HepG2 (cell line): ENCODE data around the gene ALOXE3. TPM values are rescaled to one million over a fixed set of nuclear protein-coding genes. Genes with fewer than 3 reads are reported as not detected.

Experiments used
- ATAC-seq: fragments of 200-7000 bp; cut with Tn5 transposase; 3 replicates; pipeline ENCODE4 v1.9.1; 2020; ENCODE audit warnings: mild to moderate bottlenecking, moderate library complexity
- BruUV-seq: library from RNA; stranded (reverse); fragments of 400-500 nt; replicated peaks from 2 replicates; lab custom pipeline; 2021; lab: Mats Ljungman, UMichigan
- CTCF ChIA-PET: fragments of 300-600 bp; formaldehyde crosslinking; extraction: SDS; loops from one replicate; lab custom pipeline; 2021; ENCODE audit warnings: low total read pairs, inconsistent platforms, low intra/inter-chr PET ratio; lab: Yijun Ruan, JAX
- POLR2A ChIA-PET: fragments of 350-600 bp; sonication (Branson Sonifier 250); formaldehyde crosslinking; loops from one replicate; lab custom pipeline; 2020; ENCODE audit warnings: antibody characterized with exemption, inconsistent platforms; lab: Yijun Ruan, JAX
- DNase-seq: peaks from one replicate; pipeline ENCODE4 v3.0.0-alpha.2; 2015; ENCODE audit warnings: low spot score
- FAIRE-seq: peaks from 3 replicates; lab custom pipeline; 2011; peaks lifted over from hg19 to GRCh38; lab: Jason Lieb, UNC
- H2AFZ ChIP-seq: one replicate; pipeline ENCODE4 v1.6.1; 2011; ENCODE audit warnings: low read length, inconsistent platforms
- H3K27ac ChIP-seq: fragments of 300-600 bp; 3 replicates; pipeline ENCODE4 v1.8.0; 2011; ENCODE audit warnings: mixed run types, mild to moderate bottlenecking, mixed read lengths, low read length, inconsistent platforms; ENCODE audit not compliant: insufficient read depth; ENCODE audit errors: extremely low read length
- H3K27me3 ChIP-seq, 2 experiments: fragments of 200-600 bp in 1 of 2; 2 replicates in 1 of 2; 3 replicates in 1 of 2; pipeline versions ENCODE4 v1.6.0 to v1.8.0; 2011; ENCODE audit warnings: low read length in 2 of 2, mild to moderate bottlenecking in 2 of 2, moderate library complexity in 2 of 2, inconsistent platforms in 1 of 2; ENCODE audit not compliant: insufficient read depth in 2 of 2, control insufficient read depth in 1 of 2
- H3K36me3 ChIP-seq, 2 experiments: fragments of 200-600 bp in 1 of 2; replicated peaks in 1 of 2; 2 replicates in 1 of 2; 3 replicates in 1 of 2; pipeline versions ENCODE4 v1.5.1 to v1.8.0; 2011; ENCODE audit warnings: low read length in 2 of 2, inconsistent platforms in 1 of 2; ENCODE audit not compliant: insufficient read depth in 2 of 2, control insufficient read depth in 1 of 2
- H3K4me1 ChIP-seq: 2 replicates; pipeline ENCODE4 v1.5.1; 2012; ENCODE audit warnings: low read length, inconsistent platforms; ENCODE audit not compliant: insufficient read depth
- H3K4me2 ChIP-seq: 2 replicates; pipeline ENCODE4 v1.6.0; 2011; ENCODE audit warnings: low read depth, low read length, inconsistent platforms
- H3K4me3 ChIP-seq, 3 experiments: fragments of 200-600 bp in 1 of 3; sonication (generic), shearing (Covaris generic) in 1 of 3; replicated peaks in 1 of 3; 2 replicates each; pipeline ENCODE4 v1.5.1; 2011 to 2016; ENCODE audit warnings: low read length in 3 of 3, inconsistent platforms in 2 of 3, low read depth in 2 of 3, mild to moderate bottlenecking in 2 of 3, control low read depth in 1 of 3, mixed read lengths in 1 of 3; ENCODE audit not compliant: insufficient read depth in 1 of 3
- H3K79me2 ChIP-seq: one replicate; pipeline ENCODE4 v1.6.1; 2011; ENCODE audit warnings: low read length, inconsistent platforms; ENCODE audit not compliant: insufficient read depth
- H3K9ac ChIP-seq: 2 replicates; pipeline ENCODE4 v1.6.0; 2011; ENCODE audit warnings: mild to moderate bottlenecking, low read depth, low read length, inconsistent platforms; ENCODE audit not compliant: insufficient read depth
- H3K9me3 ChIP-seq: 2 replicates; pipeline ENCODE4 v1.5.1; 2012; ENCODE audit warnings: mild to moderate bottlenecking, low read length
- H4K20me1 ChIP-seq: 2 replicates; pipeline ENCODE4 v1.6.0; 2011; ENCODE audit warnings: inconsistent platforms, mild to moderate bottlenecking, low read length, moderate library complexity; ENCODE audit not compliant: insufficient read depth
- CCAR2 ChIP-seq: fragments of 200-400 bp; formaldehyde crosslinking; optimal IDR thresholded peaks from 2 replicates; pipeline ENCODE3; 2018; ENCODE audit warnings: low read depth, mild to moderate bottlenecking, low read length, moderate library complexity
- FOXA1 ChIP-seq, 2 experiments: fragments of 450-650 bp in 1 of 2; sonication (generic) in 1 of 2; formaldehyde crosslinking in 1 of 2; IDR thresholded peaks; 2 replicates each; pipeline versions ENCODE4 v1.4.0 to v1.6.1; 2016 to 2020; ENCODE audit warnings: missing genetic modification reagents in 1 of 2
- HCFC1 ChIP-seq: fragments of 150-350 bp; IDR thresholded peaks from 2 replicates; pipeline ENCODE4 v1.6.1; 2014; ENCODE audit warnings: low read depth, low read length
- ISX ChIP-seq: sonication (generic); formaldehyde crosslinking; conservative IDR thresholded peaks from 2 replicates; pipeline ENCODE4 v1.5.0; 2020; ENCODE audit warnings: missing genetic modification reagents
- LCORL ChIP-seq, 2 experiments: fragments of 450-650 bp in 1 of 2; sonication (generic) in 1 of 2; formaldehyde crosslinking in 1 of 2; IDR thresholded peaks; 2 replicates each; pipeline versions ENCODE4 v1.5.0 to v1.6.1; 2017 to 2020; ENCODE audit warnings: antibody characterized with exemption in 1 of 2, missing genetic modification reagents in 1 of 2
- RBM22 ChIP-seq: fragments of 200-400 bp; formaldehyde crosslinking; optimal IDR thresholded peaks from 2 replicates; pipeline ENCODE3; 2017; ENCODE audit warnings: mild to moderate bottlenecking, low read length, moderate library complexity
- SNAPC2 ChIP-seq: sonication (generic); formaldehyde crosslinking; IDR thresholded peaks from 2 replicates; pipeline ENCODE4 v1.8.1; 2022; ENCODE audit warnings: mild to moderate bottlenecking, missing genetic modification reagents
- STAG1 ChIP-seq: sonication (generic); formaldehyde crosslinking; IDR thresholded peaks from 2 replicates; pipeline ENCODE4 v1.4.0; 2020; ENCODE audit warnings: missing genetic modification reagents
- TSC22D2 ChIP-seq: sonication (generic); formaldehyde crosslinking; IDR thresholded peaks from 2 replicates; pipeline ENCODE4 v1.5.1; 2020; ENCODE audit warnings: missing genetic modification reagents, mild to moderate bottlenecking, borderline replicate concordance
- ZBTB7A ChIP-seq: sonication (generic); formaldehyde crosslinking; IDR thresholded peaks from 2 replicates; pipeline ENCODE4 v1.8.0; 2022; ENCODE audit warnings: mild to moderate bottlenecking, missing genetic modification reagents
- ZC3H13 ChIP-seq: sonication (generic); formaldehyde crosslinking; IDR thresholded peaks from 2 replicates; pipeline ENCODE4 v1.8.1; 2023; ENCODE audit warnings: mild to moderate bottlenecking, missing genetic modification reagents, moderate library complexity
- ZNF251 ChIP-seq: sonication (generic); formaldehyde crosslinking; IDR thresholded peaks from 2 replicates; pipeline ENCODE4 v1.9.0; 2021; ENCODE audit warnings: mild to moderate bottlenecking, missing genetic modification reagents
- ZNF263 ChIP-seq: sonication (generic); formaldehyde crosslinking; IDR thresholded peaks from 2 replicates; pipeline ENCODE4 v1.4.0; 2020; ENCODE audit warnings: missing genetic modification reagents
- ZNF619 ChIP-seq: sonication (generic); formaldehyde crosslinking; IDR thresholded peaks from 2 replicates; pipeline ENCODE4 v1.4.0; 2020; ENCODE audit warnings: mild to moderate bottlenecking, missing genetic modification reagents
- WGBS: methylation state at CpG from one replicate; pipeline ENCODE4 v1.1.6; 2017; ENCODE audit warnings: low lambda C conversion rate; 5-methylcytosine and 5-hydroxymethylcytosine counted together
- in situ Hi-C: cut with HindIII; loops from 2 replicates; pipeline ENCODE4 v1.10.0; 2017; ENCODE audit warnings: low pct_unique_long_range_greater_than_20kb; ENCODE audit not compliant: extremely low pct_ligation_motif_present
- intact Hi-C: fragments of 100-400 bp; cut with micrococcal nuclease; formaldehyde crosslinking; loops from one replicate; pipeline ENCODE4 v1.10.0; 2022; ENCODE audit not compliant: unreplicated experiment
- polyA plus RNA-seq, 8 experiments: library from polyadenylated mRNA; depleted of rRNA in 3 of 8; stranded (reverse) in 7 of 8; unstranded in 1 of 8; fragments of >200 nt; fragmentation: Illumina TruSeq in 4 of 8; extraction: Trizol in 4 of 8; gene quantifications; 2 replicates each; pipeline versions ENCODE4 v1.2.1 to v1.2.3, GENCODE V29; 2011 to 2016; ENCODE audit warnings: low read depth in 4 of 8, missing spikeins in 1 of 8, mixed read lengths in 1 of 8; ENCODE audit not compliant: insufficient read depth in 1 of 8
- total RNA-seq, 5 experiments: library from RNA; depleted of rRNA; stranded (reverse); fragments of >200 nt; fragmentation: Illumina TruSeq; extraction: Trizol; gene quantifications; 2 replicates each; pipeline ENCODE4 v1.2.3, GENCODE V29; 2016; ENCODE audit warnings: low read depth in 1 of 5
- TF ChIP-seq, protein P1 (sequence below): sonication (generic); formaldehyde crosslinking; conservative IDR thresholded peaks from 2 replicates; pipeline ENCODE4 v1.8.0; 2022; ENCODE audit warnings: low read depth, missing genetic modification reagents
- TF ChIP-seq, protein P2 (sequence below): sonication (generic); formaldehyde crosslinking; IDR thresholded peaks from 2 replicates; pipeline ENCODE4 v1.8.1; 2023; ENCODE audit warnings: mild to moderate bottlenecking, moderate library complexity, missing genetic modification reagents

ALOXE3 gene
- total and polyA plus RNA-seq, 2 of the 13 experiments (the other 11 are each of a cell fraction or from before 2014, with no cell fraction given): 0.07 TPM; not detected in 1

DNA sequence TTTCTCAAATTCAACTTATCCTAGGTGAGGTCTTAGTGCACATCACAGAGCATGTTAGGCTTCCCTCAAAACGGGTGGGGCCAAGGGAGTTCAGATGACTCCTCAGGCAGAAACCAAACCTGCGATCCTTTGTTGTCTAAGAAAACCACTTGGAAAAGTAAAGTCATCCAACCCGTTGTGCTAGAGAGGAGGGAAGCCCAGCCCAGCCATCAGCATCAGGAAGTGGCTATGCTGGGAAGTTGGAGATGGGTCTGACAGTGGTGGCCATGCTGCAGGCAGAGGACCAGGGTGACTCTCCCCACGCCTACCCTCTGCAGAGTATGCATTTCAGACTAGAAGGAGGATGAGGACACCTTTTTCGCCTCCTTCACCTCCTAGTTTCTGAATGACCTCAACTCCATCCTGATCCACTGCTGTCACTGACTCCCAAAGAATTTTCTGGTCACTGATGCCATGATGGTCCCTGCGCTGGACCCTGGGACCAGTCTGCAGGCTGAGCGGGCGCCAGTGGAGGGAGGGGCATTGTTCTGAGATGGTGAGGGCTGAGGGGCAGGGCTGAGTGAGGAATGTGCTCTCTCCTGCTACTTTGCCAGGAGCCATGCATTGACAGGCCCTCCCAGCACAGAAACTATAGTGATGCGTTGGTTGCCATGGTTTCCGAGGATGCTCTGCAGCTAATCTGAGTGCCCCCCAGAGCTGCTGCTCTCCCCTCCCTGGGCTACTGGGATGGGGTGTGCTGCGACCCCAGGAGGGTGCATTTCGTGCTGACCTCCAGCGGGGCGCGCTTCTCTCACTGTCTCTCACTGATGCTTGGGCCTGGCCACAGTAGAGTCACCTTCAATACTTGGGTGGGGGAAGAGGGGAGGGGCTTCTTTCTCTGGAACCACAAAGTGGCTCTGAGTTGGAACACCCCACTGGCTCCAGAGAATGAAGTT, 51.2 kb downstream of the ALOXE3 start (continued):
- TF ChIP-seq CCAR2: no peak
- TF ChIP-seq HCFC1: no peak
- TF ChIP-seq ZNF251 (CRISPR knock-in tag): no peak

DNA sequence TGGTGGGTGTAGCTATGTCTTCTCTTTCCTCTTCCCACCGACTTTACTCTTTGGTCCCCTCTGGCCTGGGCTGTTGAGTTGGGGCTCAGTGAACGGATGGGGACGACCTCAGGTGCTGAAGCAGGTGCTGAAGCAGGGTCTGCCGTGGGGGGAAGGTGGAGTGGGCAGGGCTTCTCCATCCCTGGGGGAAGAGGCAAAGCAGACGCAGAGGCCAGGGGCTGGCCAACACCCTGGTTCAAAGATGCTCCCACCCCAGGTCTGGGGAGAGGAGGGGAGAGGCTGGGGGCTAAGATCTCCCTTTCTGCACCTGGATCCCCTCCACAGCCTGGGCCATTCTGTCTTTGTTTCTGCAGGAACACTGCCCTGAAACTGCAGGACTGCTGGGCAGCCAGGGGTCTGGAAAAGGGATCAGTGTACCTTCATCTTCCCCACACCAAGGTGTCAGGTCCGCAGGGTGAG, 53.7 kb downstream of the ALOXE3 start:
- Histone ChIP-seq H3K4me2 (no peak overlapping the region), H3K9ac (no peak overlapping the region), H3K27me3 (peaks cover 6 to 24% of the 10 kb centered on the region in 2 experiments; a peak in 4 of 5 replicates), H3K9me3 (no peaks in the 10 kb centered on the region), H4K20me1 (peaks cover 40% of the 10 kb centered on the region), H3K36me3 (no peaks in the 10 kb centered on the region), H3K4me3 (no peak overlapping the region), H3K4me1 (peaks cover 5% of the 10 kb centered on the region; the same call in 1 of the 2 replicates), H3K27ac (no peak overlapping the region), H2AFZ (no peak overlapping the region), H3K79me2 (no peaks in the 10 kb centered on the region)
- DNase-seq (no peak), FAIRE-seq (no peak), ATAC-seq (no peak)
- WGBS: 40% methylated on average over 6 of the region's 6 CpGs
- ChIA-PET POLR2A (no interaction called here), CTCF (no interaction called here)
- no TSS peak for BruUV-seq
- intact Hi-C loops (loop anchor here (5.0 kb wide), 1 partner anchor 48 kb away; no protein-coding TSS in a partner anchor), in situ Hi-C loops (no loop called here)
- no peak for TF ChIP-seq SNAPC2 (CRISPR knock-in tag)
- TF ChIP-seq FOXA1 (IDR thresholded peaks at IDR 0.05): no peak
- no peak for TF ChIP-seq FOXA1 (CRISPR knock-in tag; IDR thresholded peaks at IDR 0.05)
- no peak for TF ChIP-seq ZNF619 (CRISPR knock-in tag)
- TF ChIP-seq ZNF263 (CRISPR knock-in tag): 0 out of 2 replicates have a peak, but pooled peaks have one; percentile 13
- 0 out of 2 replicates have a peak, but pooled peaks have one; percentile 46 for TF ChIP-seq ZC3H13
- TF ChIP-seq, protein P1, sequence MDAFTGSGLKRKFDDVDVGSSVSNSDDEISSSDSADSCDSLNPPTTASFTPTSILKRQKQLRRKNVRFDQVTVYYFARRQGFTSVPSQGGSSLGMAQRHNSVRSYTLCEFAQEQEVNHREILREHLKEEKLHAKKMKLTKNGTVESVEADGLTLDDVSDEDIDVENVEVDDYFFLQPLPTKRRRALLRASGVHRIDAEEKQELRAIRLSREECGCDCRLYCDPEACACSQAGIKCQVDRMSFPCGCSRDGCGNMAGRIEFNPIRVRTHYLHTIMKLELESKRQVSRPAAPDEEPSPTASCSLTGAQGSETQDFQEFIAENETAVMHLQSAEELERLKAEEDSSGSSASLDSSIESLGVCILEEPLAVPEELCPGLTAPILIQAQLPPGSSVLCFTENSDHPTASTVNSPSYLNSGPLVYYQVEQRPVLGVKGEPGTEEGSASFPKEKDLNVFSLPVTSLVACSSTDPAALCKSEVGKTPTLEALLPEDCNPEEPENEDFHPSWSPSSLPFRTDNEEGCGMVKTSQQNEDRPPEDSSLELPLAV (CRISPR knock-in tag): no peak
- no peak for TF ChIP-seq STAG1 (CRISPR knock-in tag)
- no peak for TF ChIP-seq TSC22D2
- TF ChIP-seq, protein P2, sequence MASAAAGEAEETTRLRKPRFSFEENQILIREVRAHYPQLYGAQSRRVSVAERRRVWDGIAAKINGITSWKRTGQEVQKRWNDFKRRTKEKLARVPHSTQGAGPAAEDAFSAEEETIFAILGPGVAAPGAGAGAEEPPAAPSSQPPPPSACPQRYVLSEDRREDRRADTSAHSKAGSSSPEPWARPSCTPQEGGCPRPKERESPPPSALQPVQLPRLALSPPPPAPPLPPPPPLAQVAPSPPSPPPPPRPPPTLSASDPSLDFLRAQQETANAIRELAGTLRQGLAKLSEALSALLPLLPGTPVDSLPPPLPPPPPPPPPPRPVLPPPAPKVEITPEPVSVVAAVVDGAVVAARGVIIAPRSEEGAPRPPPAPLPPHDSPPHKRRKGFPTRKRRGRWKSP (CRISPR knock-in tag): no peak
- TF ChIP-seq ZBTB7A (CRISPR knock-in tag): peak; percentile 64; the same call in 1 of the 2 replicates
- no peak for TF ChIP-seq LCORL (IDR thresholded peaks at IDR 0.05)
- TF ChIP-seq LCORL (CRISPR knock-in tag; IDR thresholded peaks at IDR 0.05): 0 out of 2 replicates have a peak, but pooled peaks have one; percentile 20
- TF ChIP-seq RBM22: peak; percentile 75
- no peak for TF ChIP-seq ISX (CRISPR knock-in tag)
